GM23338 (cell line): ENCODE measurements around the gene ARHGEF37. TPM values are rescaled to one million over a fixed set of nuclear protein-coding genes. Genes with fewer than 3 reads are reported as not detected.

Experiments
- ATAC-seq: fragments of 200-7000 bp; cut with Tn5 transposase; 3 replicates; pipeline ENCODE4 v1.9.1; 2020
- DNase-seq: peaks from one replicate; pipeline ENCODE4 v3.0.0-alpha.2; 2015; ENCODE audit warnings: low spot score
- H2AFZ ChIP-seq: fragments of 200-600 bp; sonication (generic); 2 replicates; pipeline ENCODE4 v1.8.0; 2016; ENCODE audit warnings: antibody characterized with exemption, mild to moderate bottlenecking, moderate library complexity
- H3F3A ChIP-seq: fragments of 200-600 bp; sonication (generic); replicated peaks from 2 replicates; pipeline ENCODE4 v1.8.0; 2017; ENCODE audit warnings: antibody characterized with exemption, mixed run types, low read depth
- H3K27ac ChIP-seq: fragments of 200-600 bp; sonication (generic); 2 replicates; pipeline ENCODE4 v1.6.1; 2016; ENCODE audit warnings: low read depth
- H3K27me3 ChIP-seq: fragments of 200-600 bp; sonication (generic); 2 replicates; pipeline ENCODE4 v1.8.0; 2016; ENCODE audit warnings: mild to moderate bottlenecking, mixed run types, moderate library complexity; ENCODE audit not compliant: insufficient read depth
- H3K36me3 ChIP-seq: fragments of 200-600 bp; sonication (generic); 2 replicates; pipeline ENCODE4 v1.8.0; 2016; ENCODE audit warnings: mild to moderate bottlenecking; ENCODE audit not compliant: insufficient read depth
- H3K4me1 ChIP-seq: fragments of 200-600 bp; sonication (generic); 2 replicates; pipeline ENCODE4 v1.8.0; 2016; ENCODE audit warnings: mild to moderate bottlenecking, moderate library complexity; ENCODE audit not compliant: insufficient read depth
- H3K4me2 ChIP-seq: fragments of 200-600 bp; sonication (generic); 2 replicates; pipeline ENCODE4 v1.7.1; 2017; ENCODE audit warnings: mixed run types
- H3K4me3 ChIP-seq: fragments of 200-600 bp; sonication (generic); 2 replicates; pipeline ENCODE4 v1.6.1; 2016; ENCODE audit warnings: mixed run types
- H3K79me2 ChIP-seq: fragments of 200-600 bp; sonication (generic); replicated peaks from 2 replicates; pipeline ENCODE4 v1.8.0; 2017; ENCODE audit warnings: mild to moderate bottlenecking; ENCODE audit not compliant: insufficient read depth
- H3K9me2 ChIP-seq: fragments of 200-600 bp; sonication (generic); 2 replicates; pipeline ENCODE4 v1.8.0; 2017; ENCODE audit not compliant: insufficient read depth
- H4K20me1 ChIP-seq: fragments of 200-600 bp; sonication (generic); replicated peaks from 2 replicates; pipeline ENCODE4 v1.8.0; 2017; ENCODE audit warnings: mild to moderate bottlenecking; ENCODE audit not compliant: insufficient read depth
- H3K27ac Mint-ChIP-seq: 2 replicates; pipeline ENCODE4 v1.8.0; 2020; ENCODE audit warnings: inconsistent platforms, mild to moderate bottlenecking, moderate library complexity, mixed read lengths
- H3K27me3 Mint-ChIP-seq: 3 replicates; pipeline ENCODE4 v1.8.0; 2022; ENCODE audit warnings: low read depth, mild to moderate bottlenecking, moderate library complexity, mixed read lengths, inconsistent platforms; ENCODE audit not compliant: insufficient read depth, poor library complexity
- H3K36me3 Mint-ChIP-seq: 3 replicates; pipeline ENCODE4 v1.8.0; 2021; ENCODE audit warnings: low read depth, mild to moderate bottlenecking, inconsistent platforms, moderate library complexity, mixed read lengths
- H3K4me1 Mint-ChIP-seq: 3 replicates; pipeline ENCODE4 v1.8.0; 2020; ENCODE audit warnings: mild to moderate bottlenecking, inconsistent platforms, mixed read lengths
- H3K4me3 Mint-ChIP-seq: 3 replicates; pipeline ENCODE4 v1.8.0; 2021; ENCODE audit warnings: moderate library complexity, mild to moderate bottlenecking, inconsistent platforms, mixed read lengths
- H3K9me3 Mint-ChIP-seq: 3 replicates; pipeline ENCODE4 v1.8.0; 2020; ENCODE audit warnings: moderate library complexity, mild to moderate bottlenecking, inconsistent platforms, mixed read lengths
- CREB1 ChIP-seq: fragments of 250-450 bp; sonication (Bioruptor Pico); IDR thresholded peaks from 2 replicates; pipeline ENCODE4 v1.5.0; 2020; ENCODE audit warnings: low read depth, mild to moderate bottlenecking, moderate library complexity
- ETS1 ChIP-seq: IDR thresholded peaks from 2 replicates; pipeline ENCODE4 v1.6.1; 2016; ENCODE audit warnings: antibody characterized with exemption
- EZH2 ChIP-seq: fragments of 200-600 bp; sonication (generic); IDR thresholded peaks from one replicate; pipeline ENCODE4 v1.8.0; 2017; ENCODE audit warnings: antibody characterized with exemption, mild to moderate bottlenecking, low read depth; ENCODE audit not compliant: unreplicated experiment
- EZH2phosphoT487 ChIP-seq: fragments of 200-600 bp; sonication (generic); IDR thresholded peaks from one replicate; pipeline ENCODE4 v1.8.1; 2018; ENCODE audit warnings: antibody characterized with exemption; ENCODE audit not compliant: unreplicated experiment
- JUNB ChIP-seq: IDR thresholded peaks from one replicate; pipeline ENCODE4 v1.6.1; 2016; ENCODE audit warnings: antibody characterized with exemption; ENCODE audit not compliant: unreplicated experiment
- NANOG ChIP-seq: IDR thresholded peaks from 2 replicates; pipeline ENCODE4 v1.6.1; 2016; ENCODE audit warnings: antibody characterized with exemption, borderline replicate concordance
- POLR2AphosphoS5 ChIP-seq: IDR thresholded peaks from 2 replicates; pipeline ENCODE4 v1.6.1; 2016; ENCODE audit warnings: antibody characterized with exemption, low read depth
- REST ChIP-seq: IDR thresholded peaks from one replicate; pipeline ENCODE4 v1.6.1; 2018; ENCODE audit warnings: antibody characterized with exemption; ENCODE audit not compliant: unreplicated experiment
- STAT1 ChIP-seq: IDR thresholded peaks from one replicate; pipeline ENCODE4 v1.6.1; 2016; ENCODE audit warnings: antibody characterized with exemption; ENCODE audit not compliant: unreplicated experiment
- ZNF114 ChIP-seq: fragments of 250-450 bp; sonication (Bioruptor Pico); IDR thresholded peaks from 2 replicates; pipeline ENCODE4 v1.5.0; 2020; ENCODE audit warnings: mild to moderate bottlenecking, moderate library complexity
- ZNF331 ChIP-seq: fragments of 250-450 bp; sonication (Bioruptor Pico); IDR thresholded peaks from 2 replicates; pipeline ENCODE4 v1.5.0; 2020; ENCODE audit warnings: low read depth, mild to moderate bottlenecking, moderate library complexity
- polyA plus RNA-seq: library from polyadenylated mRNA; unstranded; fragments of >200 nt; fragmentation: Nextera tagmentation; extraction: Ambion mirVana; gene quantifications from 2 replicates; pipeline ENCODE4 v1.2.1, GENCODE V29; 2016
- total RNA-seq: library from RNA; depleted of rRNA; stranded (reverse); fragments of >200 nt; shearing (Covaris generic); gene quantifications from 2 replicates; pipeline ENCODE4 v1.2.3, GENCODE V29; 2014

ARHGEF37 gene
- total and polyA plus RNA-seq, 2 experiments from 2014 or later, result 0.14 to 0.79 TPM

GRCh38 chr5:149584121-149584520 is 2.8 kb downstream of the ARHGEF37 start:
- Histone ChIP-seq H3K27ac (peak overlapping the region; percentile 20; the same call in 1 of the 2 replicates), H3K4me3 (no peak overlapping the region), H3K79me2 (no peaks in the 10 kb centered on the region), H2AFZ (no peak overlapping the region), H3K36me3 (no peaks in the 10 kb centered on the region), H3F3A (peaks cover 6% of the 10 kb centered on the region), H3K4me1 (peaks cover 8% of the 10 kb centered on the region), H3K9me2 (no peaks in the 10 kb centered on the region), H3K4me2 (no peak overlapping the region), H3K27me3 (peaks cover 30% of the 10 kb centered on the region), H4K20me1 (no peaks in the 10 kb centered on the region)
- Mint-ChIP-seq H3K9me3 (no peaks in the 10 kb centered on the region), H3K36me3 (no peaks in the 10 kb centered on the region), H3K27ac (no peak overlapping the region), H3K4me1 (peaks cover 9% of the 10 kb centered on the region), H3K4me3 (no peak overlapping the region), H3K27me3 (peaks cover 21% of the 10 kb centered on the region)
- ATAC-seq (no peak), DNase-seq (no peak)
- TF ChIP-seq ZNF114 (CRISPR knock-in tag), result no peak
- no peak for TF ChIP-seq REST
- no peak for TF ChIP-seq STAT1
- TF ChIP-seq CREB1 (CRISPR knock-in tag), result no peak
- no peak for TF ChIP-seq POLR2AphosphoS5
- no peak for TF ChIP-seq NANOG
- TF ChIP-seq JUNB, result no peak
- TF ChIP-seq EZH2, result no peak
- TF ChIP-seq EZH2phosphoT487, result no peak

GRCh38 chr5:149585910-149586309 is 4.6 kb downstream of the ARHGEF37 start:
- Histone ChIP-seq H3K36me3 (no peaks in the 10 kb centered on the region), H2AFZ (no peak overlapping the region), H3K4me1 (peaks cover 8% of the 10 kb centered on the region), H3K4me3 (no peak overlapping the region), H3K9me2 (no peaks in the 10 kb centered on the region), H3K79me2 (no peaks in the 10 kb centered on the region), H3K4me2 (no peak overlapping the region), H3K27ac (no peak overlapping the region), H4K20me1 (no peaks in the 10 kb centered on the region), H3F3A (peaks cover 6% of the 10 kb centered on the region), H3K27me3 (peaks cover 12% of the 10 kb centered on the region)
- peaks cover 9% of the 10 kb centered on the region for H3K4me1 Mint-ChIP-seq
- no peaks in the 10 kb centered on the region for H3K9me3 Mint-ChIP-seq
- H3K4me3 Mint-ChIP-seq, result no peak overlapping the region
- H3K27ac Mint-ChIP-seq, result no peak overlapping the region
- H3K36me3 Mint-ChIP-seq, result no peaks in the 10 kb centered on the region
- peaks cover 8% of the 10 kb centered on the region for H3K27me3 Mint-ChIP-seq
- TF ChIP-seq NANOG (no peak), ZNF331 (CRISPR knock-in tag) (no peak), POLR2AphosphoS5 (no peak), JUNB (no peak), ZNF114 (CRISPR knock-in tag) (no peak), STAT1 (no peak), EZH2 (no peak), ETS1 (no peak), REST (no peak)
- ATAC-seq, result no peak
- DNase-seq, result no peak
